ENCODE results near the gene IL17RE. TPM values are rescaled to one million over a fixed set of nuclear protein-coding genes. Genes with fewer than 3 reads are reported as not detected.

The IL17RE gene
- total and polyA plus RNA-seq, 2 of the 13 experiments (the other 11 are each of a cell fraction or from before 2014, with no cell fraction given), result 14.5 to 24.1 TPM

DNA sequence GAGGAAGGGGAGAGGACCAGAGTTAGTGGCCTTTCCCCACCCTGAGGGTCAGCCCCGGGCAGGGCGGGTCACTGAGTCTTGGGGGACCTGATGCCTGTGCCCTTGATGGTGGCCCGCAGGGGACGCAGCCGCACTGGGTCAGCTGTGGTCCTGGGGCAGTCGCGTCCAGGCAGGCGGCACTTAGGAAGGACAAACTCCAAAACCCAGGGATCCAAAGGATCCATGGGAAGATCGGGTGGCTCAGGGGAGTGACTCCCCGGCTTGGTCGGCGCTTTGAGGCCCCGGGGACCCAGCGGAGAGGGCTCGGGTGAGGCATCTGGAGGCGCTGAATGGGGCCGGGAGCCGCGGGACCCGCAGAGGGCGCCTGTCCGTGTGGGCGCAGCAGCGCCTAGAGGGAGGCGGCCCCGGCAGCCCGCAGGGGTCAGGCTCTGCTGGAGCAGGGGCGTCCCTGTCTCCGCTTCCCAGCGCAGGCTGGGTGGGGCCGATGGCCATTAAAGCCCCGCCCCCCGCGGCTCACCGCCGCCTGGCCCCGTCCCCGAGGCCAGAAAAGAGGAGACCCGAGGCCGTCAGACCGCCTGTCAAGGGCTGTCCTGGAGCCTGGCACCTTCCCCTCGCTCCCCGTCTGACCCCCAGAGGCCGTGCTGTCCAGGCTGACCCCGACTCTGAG is 40.1 kb upstream of the IL17RE start (continued):
- TF ChIP-seq AHR (CRISPR knock-in tag; IDR thresholded peaks at IDR 0.05) (no peak), SNAPC2 (CRISPR knock-in tag; IDR thresholded peaks at IDR 0.05) (no peak), RELA (CRISPR knock-in tag; IDR thresholded peaks at IDR 0.05) (no peak; the same call in 1 of the 2 replicates), ZNF441 (CRISPR knock-in tag; IDR thresholded peaks at IDR 0.05; ENCODE audit: borderline replicate concordance) (peak; percentile 54; the same call in 1 of the 2 replicates), ZNF724P (CRISPR knock-in tag; IDR thresholded peaks at IDR 0.05; ENCODE audit: borderline replicate concordance) (no peak), RBM39 (IDR thresholded peaks at IDR 0.05; ENCODE audit: low read depth, low read length, poor library complexity, severe bottlenecking) (peak; percentile 45), EHMT2 (IDR thresholded peaks at IDR 0.05; ENCODE audit: borderline replicate concordance, low read depth, low read length) (no peak), KMT2B (CRISPR knock-in tag; IDR thresholded peaks at IDR 0.05) (no peak), BHLHE40 (IDR thresholded peaks at IDR 0.05; ENCODE audit: low read length) (no peak), HOXA9 (CRISPR knock-in tag; IDR thresholded peaks at IDR 0.05; ENCODE audit: borderline replicate concordance) (no peak), RCOR2 (CRISPR knock-in tag; IDR thresholded peaks at IDR 0.05) (no peak), CAMTA2 (CRISPR knock-in tag; IDR thresholded peaks at IDR 0.05; ENCODE audit: borderline replicate concordance) (no peak), KDM2A (CRISPR knock-in tag; IDR thresholded peaks at IDR 0.05; ENCODE audit: borderline replicate concordance, low read depth) (peak; percentile 81), ZNF160 (CRISPR knock-in tag; IDR thresholded peaks at IDR 0.05) (no peak), GTF2F1 (IDR thresholded peaks at IDR 0.05; ENCODE audit: low read length) (no peak), KDM3A (CRISPR knock-in tag; IDR thresholded peaks at IDR 0.05; ENCODE audit: low read depth) (peak; percentile 88)
- TF ChIP-seq, protein P1, sequence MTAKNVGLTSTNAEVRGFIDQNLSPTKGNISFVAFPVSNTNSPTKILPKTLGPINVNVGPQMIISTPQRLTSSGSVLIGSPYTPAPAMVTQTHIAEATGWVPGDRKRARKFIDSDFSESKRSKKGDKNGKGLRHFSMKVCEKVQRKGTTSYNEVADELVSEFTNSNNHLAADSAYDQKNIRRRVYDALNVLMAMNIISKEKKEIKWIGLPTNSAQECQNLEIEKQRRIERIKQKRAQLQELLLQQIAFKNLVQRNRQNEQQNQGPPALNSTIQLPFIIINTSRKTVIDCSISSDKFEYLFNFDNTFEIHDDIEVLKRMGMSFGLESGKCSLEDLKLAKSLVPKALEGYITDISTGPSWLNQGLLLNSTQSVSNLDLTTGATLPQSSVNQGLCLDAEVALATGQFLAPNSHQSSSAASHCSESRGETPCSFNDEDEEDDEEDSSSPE (CRISPR knock-in tag; IDR thresholded peaks at IDR 0.05), result peak; percentile 39; the same call in 1 of the 2 replicates
- TF ChIP-seq, protein P2, sequence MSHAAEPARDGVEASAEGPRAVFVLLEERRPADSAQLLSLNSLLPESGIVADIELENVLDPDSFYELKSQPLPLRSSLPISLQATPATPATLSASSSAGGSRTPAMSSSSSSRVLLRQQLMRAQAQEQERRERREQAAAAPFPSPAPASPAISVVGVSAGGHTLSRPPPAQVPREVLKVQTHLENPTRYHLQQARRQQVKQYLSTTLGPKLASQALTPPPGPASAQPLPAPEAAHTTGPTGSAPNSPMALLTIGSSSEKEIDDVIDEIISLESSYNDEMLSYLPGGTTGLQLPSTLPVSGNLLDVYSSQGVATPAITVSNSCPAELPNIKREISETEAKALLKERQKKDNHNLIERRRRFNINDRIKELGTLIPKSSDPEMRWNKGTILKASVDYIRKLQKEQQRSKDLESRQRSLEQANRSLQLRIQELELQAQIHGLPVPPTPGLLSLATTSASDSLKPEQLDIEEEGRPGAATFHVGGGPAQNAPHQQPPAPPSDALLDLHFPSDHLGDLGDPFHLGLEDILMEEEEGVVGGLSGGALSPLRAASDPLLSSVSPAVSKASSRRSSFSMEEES (CRISPR knock-in tag; IDR thresholded peaks at IDR 0.05), result no peak
- TF ChIP-seq, protein P3, sequence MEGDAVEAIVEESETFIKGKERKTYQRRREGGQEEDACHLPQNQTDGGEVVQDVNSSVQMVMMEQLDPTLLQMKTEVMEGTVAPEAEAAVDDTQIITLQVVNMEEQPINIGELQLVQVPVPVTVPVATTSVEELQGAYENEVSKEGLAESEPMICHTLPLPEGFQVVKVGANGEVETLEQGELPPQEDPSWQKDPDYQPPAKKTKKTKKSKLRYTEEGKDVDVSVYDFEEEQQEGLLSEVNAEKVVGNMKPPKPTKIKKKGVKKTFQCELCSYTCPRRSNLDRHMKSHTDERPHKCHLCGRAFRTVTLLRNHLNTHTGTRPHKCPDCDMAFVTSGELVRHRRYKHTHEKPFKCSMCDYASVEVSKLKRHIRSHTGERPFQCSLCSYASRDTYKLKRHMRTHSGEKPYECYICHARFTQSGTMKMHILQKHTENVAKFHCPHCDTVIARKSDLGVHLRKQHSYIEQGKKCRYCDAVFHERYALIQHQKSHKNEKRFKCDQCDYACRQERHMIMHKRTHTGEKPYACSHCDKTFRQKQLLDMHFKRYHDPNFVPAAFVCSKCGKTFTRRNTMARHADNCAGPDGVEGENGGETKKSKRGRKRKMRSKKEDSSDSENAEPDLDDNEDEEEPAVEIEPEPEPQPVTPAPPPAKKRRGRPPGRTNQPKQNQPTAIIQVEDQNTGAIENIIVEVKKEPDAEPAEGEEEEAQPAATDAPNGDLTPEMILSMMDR (CRISPR knock-in tag; IDR thresholded peaks at IDR 0.05), result peak; percentile 90
- TF ChIP-seq, protein P4, sequence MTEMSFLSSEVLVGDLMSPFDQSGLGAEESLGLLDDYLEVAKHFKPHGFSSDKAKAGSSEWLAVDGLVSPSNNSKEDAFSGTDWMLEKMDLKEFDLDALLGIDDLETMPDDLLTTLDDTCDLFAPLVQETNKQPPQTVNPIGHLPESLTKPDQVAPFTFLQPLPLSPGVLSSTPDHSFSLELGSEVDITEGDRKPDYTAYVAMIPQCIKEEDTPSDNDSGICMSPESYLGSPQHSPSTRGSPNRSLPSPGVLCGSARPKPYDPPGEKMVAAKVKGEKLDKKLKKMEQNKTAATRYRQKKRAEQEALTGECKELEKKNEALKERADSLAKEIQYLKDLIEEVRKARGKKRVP (CRISPR knock-in tag; IDR thresholded peaks at IDR 0.05), result no peak
- TF ChIP-seq, protein P5, sequence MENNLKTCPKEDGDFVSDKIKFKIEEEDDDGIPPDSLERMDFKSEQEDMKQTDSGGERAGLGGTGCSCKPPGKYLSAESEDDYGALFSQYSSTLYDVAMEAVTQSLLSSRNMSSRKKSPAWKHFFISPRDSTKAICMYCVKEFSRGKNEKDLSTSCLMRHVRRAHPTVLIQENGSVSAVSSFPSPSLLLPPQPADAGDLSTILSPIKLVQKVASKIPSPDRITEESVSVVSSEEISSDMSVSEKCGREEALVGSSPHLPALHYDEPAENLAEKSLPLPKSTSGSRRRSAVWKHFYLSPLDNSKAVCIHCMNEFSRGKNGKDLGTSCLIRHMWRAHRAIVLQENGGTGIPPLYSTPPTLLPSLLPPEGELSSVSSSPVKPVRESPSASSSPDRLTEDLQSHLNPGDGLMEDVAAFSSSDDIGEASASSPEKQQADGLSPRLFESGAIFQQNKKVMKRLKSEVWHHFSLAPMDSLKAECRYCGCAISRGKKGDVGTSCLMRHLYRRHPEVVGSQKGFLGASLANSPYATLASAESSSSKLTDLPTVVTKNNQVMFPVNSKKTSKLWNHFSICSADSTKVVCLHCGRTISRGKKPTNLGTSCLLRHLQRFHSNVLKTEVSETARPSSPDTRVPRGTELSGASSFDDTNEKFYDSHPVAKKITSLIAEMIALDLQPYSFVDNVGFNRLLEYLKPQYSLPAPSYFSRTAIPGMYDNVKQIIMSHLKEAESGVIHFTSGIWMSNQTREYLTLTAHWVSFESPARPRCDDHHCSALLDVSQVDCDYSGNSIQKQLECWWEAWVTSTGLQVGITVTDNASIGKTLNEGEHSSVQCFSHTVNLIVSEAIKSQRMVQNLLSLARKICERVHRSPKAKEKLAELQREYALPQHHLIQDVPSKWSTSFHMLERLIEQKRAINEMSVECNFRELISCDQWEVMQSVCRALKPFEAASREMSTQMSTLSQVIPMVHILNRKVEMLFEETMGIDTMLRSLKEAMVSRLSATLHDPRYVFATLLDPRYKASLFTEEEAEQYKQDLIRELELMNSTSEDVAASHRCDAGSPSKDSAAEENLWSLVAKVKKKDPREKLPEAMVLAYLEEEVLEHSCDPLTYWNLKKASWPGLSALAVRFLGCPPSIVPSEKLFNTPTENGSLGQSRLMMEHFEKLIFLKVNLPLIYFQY (CRISPR knock-in tag; IDR thresholded peaks at IDR 0.05; ENCODE audit: borderline replicate concordance), result peak; percentile 36; the same call in 1 of the 2 replicates

All from HepG2 (cell line).